GM20000 (cell line): ENCODE measurements around the gene MTURN.

Experiments used
- DNase-seq: peaks from one replicate; pipeline ENCODE4 v3.0.0; 2012; ENCODE audit warnings: low spot score
- CTCF ChIP-seq: IDR thresholded peaks from 2 replicates; pipeline ENCODE4 v1.5.1; 2012; ENCODE audit warnings: mild to moderate bottlenecking, control low read depth; ENCODE audit errors: extremely low read depth, missing control alignments

MTURN gene

GRCh38 chr7:30173058-30173897 is 38.5 kb downstream of the MTURN start:
- TF ChIP-seq CTCF, result no peak
- DNase-seq, result no peak

GRCh38 chr7:30175180-30175579 is 40.4 kb downstream of the MTURN start:
- no peak for TF ChIP-seq CTCF
- no peak for DNase-seq

- no peak for TF ChIP-seq CTCF
Measured at GRCh38 chr7:30175636-30176147, 40.9 kb downstream of the MTURN start.

GRCh38 chr7:30176463-30177109 is 41.8 kb downstream of the MTURN start:
- TF ChIP-seq CTCF, result no peak
- no peak for DNase-seq

More at GRCh38 chr7:30175636-30176147, 40.9 kb downstream of the MTURN start:
- DNase-seq, result no peak

- no peak for TF ChIP-seq CTCF
- DNase-seq, result no peak
Measured at GRCh38 chr7:30177186-30177585, 42.4 kb downstream of the MTURN start.

- no peak for DNase-seq
- TF ChIP-seq CTCF, result no peak
Measured at GRCh38 chr7:30177965-30178364, 43.2 kb downstream of the MTURN start.
